Activated CD8-positive, alpha-beta T cell treated with anti-CD3 and anti-CD28 coated beads, Interleukin-2, amount 10 ng/mL, durations not matched to agents 7 days and 5 days (primary cell): ENCODE measurements around the gene NES. TPM values are rescaled to one million over a fixed set of nuclear protein-coding genes. Genes with fewer than 3 reads are reported as not detected.
"Not testable (repeated sequence)": the region's sequence is repeated elsewhere in the genome, so short reads cannot be mapped to it uniquely, and the experiment has no call there.

Experiments
- ATAC-seq: fragments of 150-1000 bp; cut with Tn5 transposase; one replicate; pipeline ENCODE4 v1.10.0; 2021; ENCODE audit warnings: moderate library complexity
- CTCF ChIA-PET: fragments of 350-600 bp; sonication (Branson Sonifier 250); formaldehyde crosslinking; loops from one replicate; lab custom pipeline; 2021; ENCODE audit warnings: antibody characterized with exemption; lab: Charles Lee
- POLR2A ChIA-PET: fragments of 350-600 bp; sonication (Branson Sonifier 250); formaldehyde crosslinking; loops from one replicate; lab custom pipeline; 2021; ENCODE audit warnings: antibody characterized with exemption; lab: Charles Lee
- DNase-seq: peaks from one replicate; pipeline ENCODE4 v3.0.0-alpha.2; 2020
- H3K27ac Mint-ChIP-seq: one replicate; pipeline ENCODE4 v1.8.0; 2021; ENCODE audit warnings: mild to moderate bottlenecking, mixed read lengths
- H3K27me3 Mint-ChIP-seq: one replicate; pipeline ENCODE4 v1.8.0; 2021; ENCODE audit warnings: low read depth, mixed read lengths
- H3K36me3 Mint-ChIP-seq: one replicate; pipeline ENCODE4 v1.8.0; 2021; ENCODE audit warnings: low read depth, mixed read lengths
- H3K4me1 Mint-ChIP-seq: one replicate; pipeline ENCODE4 v1.8.0; 2021; ENCODE audit warnings: low read depth, mixed read lengths
- H3K4me3 Mint-ChIP-seq: one replicate; pipeline ENCODE4 v1.8.0; 2021; ENCODE audit warnings: mild to moderate bottlenecking, mixed read lengths
- H3K9me3 Mint-ChIP-seq: one replicate; pipeline ENCODE4 v1.8.0; 2022; ENCODE audit warnings: mixed read lengths; ENCODE audit not compliant: insufficient read depth
- total RNA-seq, 2 experiments: library from RNA; stranded (reverse); gene quantifications; one replicate each; pipeline ENCODE4 v1.2.3, GENCODE V29; 2021

The NES gene
- total RNA-seq, 2 experiments from 2014 or later, result not detected

DNA sequence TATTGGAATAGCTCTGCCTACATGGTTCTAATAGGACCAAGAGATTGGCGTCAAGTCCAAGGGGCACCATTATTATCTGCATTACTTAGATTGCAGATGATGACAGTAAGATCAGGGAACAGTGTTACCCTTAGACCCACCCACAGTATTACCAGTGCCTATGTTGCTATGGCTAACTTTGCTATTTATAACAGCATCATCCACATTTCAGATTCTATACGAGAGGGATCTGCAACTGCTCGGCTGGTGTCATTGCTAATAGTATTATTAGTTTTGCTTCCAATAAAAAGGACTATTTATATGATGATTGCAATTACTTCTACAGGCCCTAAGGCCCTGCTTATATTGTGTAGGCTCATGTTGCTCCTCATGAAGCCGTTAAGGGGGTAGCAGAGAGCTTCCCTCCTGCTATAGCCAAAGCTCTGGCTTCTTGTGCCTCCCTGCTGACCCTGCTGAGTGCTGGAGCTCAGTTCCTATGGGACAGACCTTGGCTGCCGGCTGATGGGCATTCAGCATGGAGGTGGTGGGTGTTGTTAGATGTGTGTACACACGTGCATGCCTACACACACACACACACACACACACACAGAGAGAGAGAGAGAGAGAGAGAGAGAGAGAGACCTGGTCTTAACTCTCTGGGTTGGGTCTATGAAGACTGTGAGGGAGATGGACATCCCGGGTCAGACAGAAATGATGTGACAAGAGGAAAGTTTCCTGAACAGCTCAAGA, 34.0 kb downstream of the NES start:
- peaks cover 83% of the 10 kb centered on the region for H3K27me3 Mint-ChIP-seq
- peak overlapping the region; percentile 32 for H3K4me3 Mint-ChIP-seq
- peaks cover 37% of the 10 kb centered on the region for H3K4me1 Mint-ChIP-seq
- H3K27ac Mint-ChIP-seq, result peak overlapping the region; percentile 71
- DNase-seq (no peak), ATAC-seq (peak; percentile 9)
- ChIA-PET CTCF (interaction anchor here (1.2 to 5.6 kb wide), 14 partner anchors 12 to 257 kb away, joined by 3 to 52 read pairs (median 10); no protein-coding TSS in a partner anchor), POLR2A (interaction anchor here (0.6 to 1.4 kb wide), 4 partner anchors 16 to 530 kb away, joined by 3 to 4 read pairs (median 3); no protein-coding TSS in a partner anchor)
- no peaks in the 10 kb centered on the region for H3K9me3 Mint-ChIP-seq
- H3K36me3 Mint-ChIP-seq, result no peaks in the 10 kb centered on the region

DNA sequence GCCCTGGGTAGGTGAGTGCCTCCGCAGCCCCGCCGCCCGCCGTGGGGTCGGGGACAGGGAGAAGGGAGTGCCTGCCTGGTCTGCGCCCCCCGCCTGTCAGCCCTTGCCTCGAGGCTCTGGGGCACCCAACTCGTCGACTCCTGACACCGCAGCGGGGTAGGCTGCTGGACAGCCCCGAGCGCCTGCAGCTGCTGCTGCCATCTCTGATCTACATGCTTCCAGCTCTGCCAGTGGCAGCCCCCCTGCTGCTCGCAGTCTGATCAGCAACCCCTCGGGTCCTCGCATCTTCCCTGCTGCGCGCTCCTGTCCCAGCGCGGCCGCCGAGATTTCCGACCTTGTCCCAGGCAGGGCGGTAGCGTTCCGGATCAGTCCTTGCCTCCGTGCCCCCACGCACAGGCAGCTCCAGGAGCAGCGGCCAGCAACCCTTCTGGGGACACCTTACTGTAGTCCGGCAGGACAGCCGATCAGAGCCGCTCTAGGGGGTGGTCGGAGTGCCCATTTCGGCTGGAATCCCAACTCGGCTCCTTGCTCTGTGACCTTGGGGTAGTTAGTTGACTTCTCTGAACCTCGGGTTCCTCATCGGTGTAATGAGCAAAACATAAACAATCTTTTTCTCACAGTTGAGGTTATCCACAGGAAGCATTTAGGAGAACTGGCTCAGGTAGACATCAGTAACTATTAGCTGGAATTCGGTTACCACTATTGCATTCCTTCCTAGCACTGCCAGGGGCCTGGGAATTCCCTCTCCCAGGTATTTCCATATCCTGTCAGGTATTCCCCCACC, 34.8 kb downstream of the NES start:
- POLR2A ChIA-PET, result interaction anchor here (1.4 kb wide), 1 partner anchor 15 kb away, joined by 3 read pairs; no protein-coding TSS in a partner anchor
- DNase-seq (no peak), ATAC-seq (no peak)
- Mint-ChIP-seq H3K27me3 (peaks cover 82% of the 10 kb centered on the region), H3K9me3 (no peaks in the 10 kb centered on the region), H3K4me1 (peaks cover 37% of the 10 kb centered on the region), H3K4me3 (peak overlapping the region; percentile 29), H3K36me3 (no peaks in the 10 kb centered on the region), H3K27ac (no peak overlapping the region)
- CTCF ChIA-PET, result interaction anchor here (1.2 to 5.6 kb wide), 9 partner anchors 12 to 257 kb away, joined by 3 to 52 read pairs (median 20); no protein-coding TSS in a partner anchor

DNA sequence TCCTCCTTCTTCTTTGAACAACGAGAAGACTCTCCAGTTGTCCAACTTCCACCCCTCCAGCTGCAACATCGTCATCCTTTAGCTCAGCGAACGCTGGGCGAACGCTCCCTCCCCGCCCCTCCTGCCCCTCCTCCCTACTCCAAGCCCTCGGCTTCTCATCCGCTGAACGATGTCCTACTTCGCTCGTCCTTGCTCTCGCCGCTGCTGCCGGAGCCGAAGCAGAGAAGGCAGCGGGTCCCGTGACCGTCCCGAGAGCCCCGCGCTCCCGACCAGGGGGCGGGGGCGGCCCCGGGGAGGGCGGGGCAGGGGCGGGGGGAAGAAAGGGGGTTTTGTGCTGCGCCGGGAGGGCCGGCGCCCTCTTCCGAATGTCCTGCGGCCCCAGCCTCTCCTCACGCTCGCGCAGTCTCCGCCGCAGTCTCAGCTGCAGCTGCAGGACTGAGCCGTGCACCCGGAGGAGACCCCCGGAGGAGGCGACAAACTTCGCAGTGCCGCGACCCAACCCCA, 35.4 kb downstream of the NES start, which contains the start of gene BCAN:
Gene BCAN (plus strand): TSS at position 357 of the 504 bp plus-strand sequence. CDS start 3,938 bp downstream, outside the sequence.
- H3K4me3 Mint-ChIP-seq, result peak within 1 kb of the TSS; percentile 29
- H3K4me1 Mint-ChIP-seq, result peaks cover 37% of the 10 kb centered on the region
- H3K27me3 Mint-ChIP-seq, result peaks cover 77% of the 10 kb centered on the region
- H3K36me3 Mint-ChIP-seq, result no peaks in the 10 kb centered on the region
- ATAC-seq (peak; percentile 30), DNase-seq (no peak)
- no peaks in the 10 kb centered on the region for H3K9me3 Mint-ChIP-seq
- no peak within 1 kb of the TSS for H3K27ac Mint-ChIP-seq
- CTCF ChIA-PET, result interaction anchor here (1.3 to 5.6 kb wide), 5 partner anchors 14 to 256 kb away, joined by 4 to 52 read pairs (median 15); no protein-coding TSS in a partner anchor
- POLR2A ChIA-PET, result interaction anchor here (0.6 to 1.4 kb wide), 2 partner anchors 14 to 34 kb away, joined by 3 to 6 read pairs; no protein-coding TSS in a partner anchor

DNA sequence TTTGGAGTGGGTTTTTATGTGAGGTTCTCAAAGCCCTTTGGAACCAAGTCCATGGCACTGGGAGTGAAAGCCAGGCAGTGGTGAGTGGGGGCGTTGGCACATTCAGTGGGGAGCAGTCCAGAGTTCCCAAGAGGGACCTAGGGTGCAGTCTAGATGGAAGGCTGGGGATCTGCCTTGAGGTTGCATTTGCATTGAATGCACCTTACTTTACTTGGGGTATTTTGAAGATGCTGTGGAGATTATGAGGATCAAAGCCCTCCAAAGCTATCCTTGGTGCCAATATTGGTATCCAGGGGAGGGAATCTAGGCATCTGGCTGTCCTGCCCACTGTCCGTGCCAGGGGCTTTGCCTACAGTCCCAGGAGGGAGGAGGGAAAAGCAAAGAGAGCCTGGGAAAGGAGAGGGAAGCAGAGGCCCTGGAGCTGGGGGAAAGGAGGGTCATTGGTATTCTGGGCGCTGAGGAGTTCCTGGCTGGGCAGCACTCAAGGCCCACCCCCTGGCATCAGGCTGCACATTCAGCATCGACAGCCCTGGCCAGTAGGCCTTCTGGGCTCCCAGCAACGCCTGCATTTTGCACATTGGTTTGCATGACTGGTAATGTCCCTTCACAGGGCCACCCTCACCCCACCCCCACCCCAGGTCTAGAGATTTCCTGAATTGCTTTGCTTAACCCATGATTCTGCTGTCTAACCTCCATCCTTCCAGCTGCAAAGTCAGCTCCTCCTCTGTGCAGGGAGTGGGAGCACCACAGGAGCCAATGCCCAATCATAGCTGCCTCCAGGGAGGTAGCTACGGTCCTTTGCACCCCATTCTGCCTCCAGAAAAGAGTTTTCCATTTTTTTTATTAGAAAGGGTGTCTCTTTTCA, 36.1 kb downstream of the NES start:
- DNase-seq (no peak), ATAC-seq (no peak)
- ChIA-PET CTCF (interaction anchor here (1.1 to 5.6 kb wide), 6 partner anchors 14 to 255 kb away, joined by 3 to 36 read pairs (median 9); no protein-coding TSS in a partner anchor), POLR2A (interaction anchor here (0.6 kb wide), 2 partner anchors 33 to 1177 kb away, joined by 3 to 6 read pairs; no protein-coding TSS in a partner anchor)
- Mint-ChIP-seq H3K4me1 (peaks cover 37% of the 10 kb centered on the region), H3K9me3 (no peaks in the 10 kb centered on the region), H3K4me3 (no peak overlapping the region), H3K36me3 (no peaks in the 10 kb centered on the region), H3K27ac (no peak overlapping the region), H3K27me3 (peaks cover 79% of the 10 kb centered on the region)

DNA sequence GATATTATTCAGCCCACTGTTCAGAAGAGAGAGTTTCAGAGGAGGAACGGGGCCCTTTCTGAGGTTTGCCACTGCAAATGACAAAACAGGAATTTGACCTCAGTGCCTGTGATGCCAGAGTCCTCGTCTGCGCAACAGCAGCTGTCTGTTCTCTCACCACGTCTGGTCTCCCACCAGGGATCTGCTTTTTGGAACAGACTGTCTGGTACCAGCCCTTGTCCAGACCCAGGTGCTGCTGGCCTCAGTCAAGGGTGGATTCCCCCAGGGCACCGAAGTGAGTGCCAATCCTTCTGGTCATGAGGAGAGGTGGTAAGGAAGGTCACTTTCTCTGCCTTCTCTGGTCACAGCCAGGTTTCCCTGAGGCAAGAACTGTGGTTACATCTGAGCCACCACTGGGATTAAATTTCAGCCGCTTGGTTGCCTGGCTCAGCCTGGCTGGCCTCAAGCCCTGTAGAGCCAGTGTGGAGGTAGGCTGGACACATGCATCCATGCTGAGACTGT, 37.6 kb downstream of the NES start:
- Mint-ChIP-seq H3K4me1 (peaks cover 32% of the 10 kb centered on the region), H3K36me3 (no peaks in the 10 kb centered on the region), H3K27me3 (peaks cover 75% of the 10 kb centered on the region), H3K9me3 (no peaks in the 10 kb centered on the region), H3K4me3 (no peak overlapping the region), H3K27ac (no peak overlapping the region)
- ChIA-PET POLR2A (no interaction called here), CTCF (interaction anchor here (0.7 to 2.4 kb wide), 7 partner anchors 9 to 39 kb away, joined by 3 to 11 read pairs (median 3); no protein-coding TSS in a partner anchor)
- no peak for ATAC-seq
- DNase-seq, result no peak

DNA sequence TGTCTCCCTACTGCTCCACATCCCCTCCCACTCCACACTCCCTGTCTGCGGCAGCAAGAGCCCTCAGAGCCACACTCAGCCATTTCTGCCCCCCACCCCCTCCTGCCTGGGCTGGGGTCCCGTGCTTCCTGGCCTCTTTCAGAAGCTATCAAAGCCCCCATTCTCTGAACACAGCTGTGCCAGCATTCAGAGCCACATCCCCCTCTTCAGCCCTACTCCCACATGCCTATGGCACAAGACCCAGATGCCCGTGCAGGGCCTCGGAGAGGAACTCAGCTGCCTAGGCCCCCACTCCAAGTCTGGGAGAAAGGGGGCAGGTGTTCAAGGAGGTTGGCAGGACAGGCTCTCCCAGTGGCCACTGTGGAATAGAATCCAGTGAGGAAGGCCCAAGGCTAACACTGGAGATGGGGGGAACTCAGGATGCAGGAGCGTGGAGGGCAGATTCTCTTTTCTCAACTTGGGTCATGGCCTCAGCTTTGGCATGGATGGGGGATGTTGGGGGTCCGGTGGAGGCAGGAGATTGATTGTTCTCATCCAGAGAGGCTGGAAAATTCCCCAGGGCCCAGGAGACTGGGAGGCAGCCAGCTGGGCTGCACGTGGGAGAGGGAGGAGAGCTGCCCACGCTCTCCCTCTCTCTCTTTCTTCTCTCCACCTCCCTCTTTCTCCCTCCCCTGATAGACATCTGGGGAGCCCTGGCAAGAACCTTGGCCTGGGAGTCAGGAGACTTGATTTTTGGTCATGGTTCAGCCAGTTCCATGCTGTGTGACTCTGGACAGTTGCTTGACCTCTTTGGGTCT, 38.8 kb downstream of the NES start:
- H3K9me3 Mint-ChIP-seq, result no peaks in the 10 kb centered on the region
- ATAC-seq (no peak), DNase-seq (no peak)
- H3K4me3 Mint-ChIP-seq, result no peak overlapping the region
- peaks cover 19% of the 10 kb centered on the region for H3K4me1 Mint-ChIP-seq
- POLR2A ChIA-PET, result no interaction called here
- no peaks in the 10 kb centered on the region for H3K36me3 Mint-ChIP-seq
- H3K27me3 Mint-ChIP-seq, result peaks cover 76% of the 10 kb centered on the region
- CTCF ChIA-PET, result interaction anchor here (0.9 to 1.9 kb wide), 3 partner anchors 10 to 40 kb away, joined by 3 to 7 read pairs (median 4); no protein-coding TSS in a partner anchor
- no peak overlapping the region for H3K27ac Mint-ChIP-seq

DNA sequence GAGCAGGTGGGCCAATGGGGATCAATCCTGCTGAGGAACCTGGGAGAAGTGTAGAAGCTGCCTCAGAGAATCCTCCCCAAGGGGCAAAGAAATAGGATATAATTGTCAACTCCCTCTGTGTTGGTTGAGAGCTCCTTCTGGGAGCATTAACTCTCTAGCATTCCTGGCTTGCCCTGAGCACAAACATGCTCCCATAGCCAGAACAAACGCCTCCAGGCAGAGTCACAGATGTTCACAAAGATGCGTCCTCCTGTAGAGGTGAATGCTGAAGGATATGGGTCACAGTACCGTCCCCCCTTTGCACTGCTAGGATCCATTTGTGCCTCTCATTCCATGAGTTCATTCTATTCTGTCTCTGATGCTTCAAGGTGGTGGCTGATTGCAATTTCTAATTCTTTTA, 44.9 kb downstream of the NES start:
- H3K27me3 Mint-ChIP-seq, result peaks cover 66% of the 10 kb centered on the region
- no peaks in the 10 kb centered on the region for H3K36me3 Mint-ChIP-seq
- no peak overlapping the region for H3K27ac Mint-ChIP-seq
- no peak overlapping the region for H3K4me3 Mint-ChIP-seq
- H3K9me3 Mint-ChIP-seq, result no peaks in the 10 kb centered on the region
- POLR2A ChIA-PET, result no interaction called here
- CTCF ChIA-PET, result interaction anchor here (1.4 kb wide), 1 partner anchor 26 kb away, joined by 3 read pairs; no protein-coding TSS in a partner anchor
- DNase-seq (no peak), ATAC-seq (no peak)
- H3K4me1 Mint-ChIP-seq, result no peaks in the 10 kb centered on the region

DNA sequence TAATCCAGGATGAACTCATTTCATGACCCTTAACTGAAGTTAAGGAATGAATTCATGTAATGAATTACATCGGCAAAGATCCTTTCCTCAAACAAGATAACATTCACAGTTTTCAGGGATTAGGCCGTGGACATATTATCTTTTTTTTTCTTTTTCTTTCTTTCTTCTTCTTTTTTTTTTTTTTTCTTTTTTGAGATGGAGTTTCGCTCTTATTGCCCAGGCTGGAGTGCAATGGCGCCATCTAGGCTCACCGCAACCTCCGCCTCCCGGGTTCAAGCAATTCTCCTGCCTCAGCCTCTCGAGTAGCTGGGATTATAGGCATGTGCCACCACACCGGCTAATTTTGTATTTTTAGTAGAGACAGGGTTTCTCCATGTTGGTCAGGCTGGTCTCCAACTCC, 46.1 kb downstream of the NES start:
- ChIA-PET CTCF (interaction anchor here (0.9 to 2.4 kb wide), 5 partner anchors 12 to 76 kb away, joined by 3 to 7 read pairs (median 6); no protein-coding TSS in a partner anchor), POLR2A (interaction anchor here (0.9 kb wide), 1 partner anchor 43 kb away, joined by 3 read pairs; no protein-coding TSS in a partner anchor)
- H3K36me3 Mint-ChIP-seq, H3K9me3 Mint-ChIP-seq, H3K4me1 Mint-ChIP-seq, H3K27ac Mint-ChIP-seq, DNase-seq, H3K4me3 Mint-ChIP-seq, ATAC-seq: not testable (repeated sequence)
- peaks cover 60% of the 10 kb centered on the region for H3K27me3 Mint-ChIP-seq

DNA sequence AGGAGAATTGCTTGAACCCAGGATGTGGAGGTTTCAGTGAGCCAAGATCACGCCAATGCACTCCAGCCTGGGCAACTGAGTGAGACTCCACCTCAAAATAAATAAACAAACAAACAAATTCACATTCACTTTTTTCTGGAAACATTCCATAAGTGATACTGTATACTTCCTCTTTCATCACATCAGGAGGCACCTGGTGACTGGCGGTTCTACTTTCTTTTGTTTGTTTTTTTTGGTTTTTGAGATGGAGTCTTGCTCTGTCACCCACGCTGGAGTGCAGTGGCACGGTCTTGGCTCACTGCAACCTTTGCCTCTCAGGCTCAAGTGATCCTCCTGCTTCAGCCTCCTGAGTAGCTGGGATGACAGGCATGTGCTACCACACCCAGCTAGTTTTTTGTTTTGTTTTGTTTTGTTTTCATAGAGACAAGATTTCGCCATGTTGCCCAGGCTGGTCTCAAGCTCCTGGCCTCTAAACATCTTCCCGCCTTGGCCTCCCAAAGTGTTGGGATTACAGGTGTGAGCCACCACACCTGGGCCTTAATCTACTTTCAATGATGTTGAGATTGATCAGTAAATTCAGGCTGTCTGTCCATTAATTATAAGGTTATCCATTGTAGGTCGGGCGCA, 47.3 kb downstream of the NES start:
- peaks cover 8% of the 10 kb centered on the region for H3K4me1 Mint-ChIP-seq
- ATAC-seq (no peak), DNase-seq (no peak)
- H3K27ac Mint-ChIP-seq, result no peak overlapping the region
- H3K36me3 Mint-ChIP-seq, result no peaks in the 10 kb centered on the region
- H3K9me3 Mint-ChIP-seq, result no peaks in the 10 kb centered on the region
- peaks cover 59% of the 10 kb centered on the region for H3K27me3 Mint-ChIP-seq
- no peak overlapping the region for H3K4me3 Mint-ChIP-seq
- ChIA-PET CTCF (interaction anchor here (0.9 to 2.4 kb wide), 6 partner anchors 14 to 244 kb away, joined by 3 to 7 read pairs (median 4); no protein-coding TSS in a partner anchor), POLR2A (no interaction called here)
